Kasumi-1 (cell line): ENCODE measurements around the gene SLCO1B3.

ENCODE experiments used
- DNase-seq, 2 experiments: peaks; one replicate each; lab custom pipeline; 2025; lab: John Stamatoyannopoulos, UW

SLCO1B3 gene

DNA sequence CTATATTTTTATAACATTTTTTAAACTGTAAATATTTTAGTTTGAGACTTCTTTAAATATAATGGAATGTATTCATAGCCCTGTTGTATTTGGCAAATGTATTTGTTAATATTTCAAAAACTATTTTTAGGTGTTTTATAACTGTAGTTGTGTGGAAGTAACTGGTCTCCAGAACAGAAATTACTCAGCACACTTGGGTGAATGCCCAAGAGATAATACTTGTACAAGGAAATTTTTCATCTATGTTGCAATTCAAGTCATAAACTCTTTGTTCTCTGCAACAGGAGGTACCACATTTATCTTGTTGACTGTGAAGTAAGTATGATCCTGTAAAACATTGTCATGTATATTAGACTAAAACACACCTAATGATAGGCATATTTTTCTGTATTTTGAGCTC, 72.8 kb downstream of the SLCO1B3 start:
- DNase-seq: no peak

DNA sequence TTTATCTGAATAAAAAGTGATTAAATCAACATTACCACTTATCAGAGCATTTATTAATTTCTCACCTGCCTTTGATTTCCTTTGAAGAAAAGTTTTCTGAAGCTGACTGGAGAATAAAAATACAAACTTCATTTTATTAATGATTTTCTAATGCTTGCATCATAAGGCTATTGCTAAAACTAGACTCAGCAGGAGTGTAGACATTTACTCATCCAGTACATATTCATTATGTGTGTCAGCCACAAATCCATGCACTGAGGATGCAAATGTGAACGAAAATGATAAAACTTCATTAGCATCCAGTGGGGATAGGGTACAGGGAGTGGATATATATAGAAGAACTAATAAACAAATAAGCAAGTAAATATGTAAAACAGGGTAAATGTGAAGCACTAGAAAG, 74.6 kb downstream of the SLCO1B3 start:
- DNase-seq: no peak

DNA sequence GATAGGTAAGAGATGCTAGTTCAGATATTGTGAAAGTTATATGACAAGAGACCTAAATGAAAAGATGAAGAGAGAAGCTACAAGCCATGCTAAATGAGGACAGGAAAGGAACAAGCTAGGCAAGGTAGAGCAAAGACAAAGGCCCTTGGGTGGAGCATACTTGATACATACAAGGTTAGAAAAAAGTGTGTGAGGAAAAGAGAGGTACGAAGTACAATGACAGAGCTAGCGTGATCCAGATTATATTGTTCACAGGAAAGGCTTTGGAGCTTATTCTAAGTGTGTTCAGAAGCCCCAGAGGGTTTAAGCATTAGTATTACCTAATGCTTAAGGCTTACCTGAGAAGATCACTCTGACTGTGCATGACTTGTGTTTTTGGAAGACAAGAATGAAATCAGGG, 75.0 kb downstream of the SLCO1B3 start:
- no peak for DNase-seq

DNA sequence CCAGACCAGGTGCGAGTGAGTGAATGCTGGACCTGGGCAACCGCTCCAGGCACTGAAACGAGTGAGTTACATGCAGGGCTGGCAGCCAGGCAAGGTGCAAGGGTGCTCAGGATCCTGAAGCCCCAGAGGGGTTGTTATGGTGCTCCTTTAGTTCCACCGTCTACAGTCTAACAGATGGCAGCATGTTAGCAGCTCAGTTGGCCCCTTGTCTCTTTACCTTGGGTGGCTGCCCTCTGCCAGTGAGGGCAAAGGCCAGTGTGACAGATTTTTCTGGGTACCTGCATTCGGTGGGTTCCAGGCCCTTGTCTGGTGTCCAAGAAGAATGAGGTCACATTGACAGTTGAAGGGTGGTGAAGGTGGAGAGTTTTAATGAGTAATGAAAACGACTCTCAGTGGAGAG, 106.8 kb downstream of the SLCO1B3 start:
- DNase-seq: no peak

DNA sequence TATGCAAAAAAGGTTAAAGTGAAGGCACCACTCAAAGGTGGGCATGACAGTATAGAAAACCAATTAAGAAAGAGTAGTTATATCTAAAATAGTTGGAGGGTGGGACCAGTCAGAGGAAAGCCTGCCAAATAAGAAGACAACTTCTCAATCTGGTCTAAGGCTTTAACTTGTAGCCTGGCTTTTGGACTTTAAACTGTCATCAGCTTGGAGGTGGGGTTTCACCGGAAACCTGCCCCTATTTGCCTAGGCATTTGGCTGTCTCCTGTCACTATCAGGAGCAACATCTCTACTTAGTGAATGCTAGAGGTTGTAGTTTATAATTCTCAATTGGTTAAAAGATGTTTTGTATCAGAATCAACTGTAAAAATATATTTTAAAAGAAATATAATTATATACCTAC, 107.3 kb downstream of the SLCO1B3 start:
- no peak for DNase-seq

DNA sequence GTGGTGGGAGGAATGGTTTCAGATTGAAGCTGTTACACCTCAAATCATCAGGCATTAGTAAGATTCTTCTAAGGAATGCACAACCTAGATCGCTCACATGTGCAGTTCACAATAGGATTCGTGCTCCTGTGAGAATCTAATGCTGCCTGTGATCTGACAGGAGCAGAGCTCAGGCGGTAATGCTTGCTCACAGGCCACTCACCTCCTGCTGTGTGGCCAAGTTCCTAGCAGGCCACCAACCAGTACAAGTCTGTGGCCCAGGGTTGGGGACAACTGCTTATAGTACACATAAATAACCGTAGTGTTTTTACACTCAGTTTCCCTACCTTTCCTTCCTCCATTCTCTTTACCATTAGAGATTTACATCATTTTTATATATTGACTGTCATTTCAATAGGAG, 121.4 kb downstream of the SLCO1B3 start:
- DNase-seq: no peak

DNA sequence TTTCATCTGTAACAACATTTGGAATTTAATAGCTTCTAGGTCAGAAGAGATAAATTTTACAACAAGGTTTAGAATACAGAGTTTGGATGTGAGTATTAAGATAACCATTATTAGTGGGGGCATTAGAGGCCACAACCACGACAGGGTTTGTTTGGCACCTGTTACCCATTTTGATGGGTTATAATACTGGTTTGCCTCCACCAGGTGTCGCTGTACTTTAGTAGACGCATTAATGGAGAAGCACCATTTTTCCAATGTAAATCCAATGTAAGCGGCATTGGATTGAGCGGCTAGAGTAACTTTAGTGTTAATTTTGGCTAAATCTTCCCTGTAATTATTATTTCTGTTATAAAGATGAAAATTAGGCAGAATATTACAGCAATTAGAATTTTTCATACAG, 136.2 kb downstream of the SLCO1B3 start:
- DNase-seq: peak; percentile 16 to 24

DNA sequence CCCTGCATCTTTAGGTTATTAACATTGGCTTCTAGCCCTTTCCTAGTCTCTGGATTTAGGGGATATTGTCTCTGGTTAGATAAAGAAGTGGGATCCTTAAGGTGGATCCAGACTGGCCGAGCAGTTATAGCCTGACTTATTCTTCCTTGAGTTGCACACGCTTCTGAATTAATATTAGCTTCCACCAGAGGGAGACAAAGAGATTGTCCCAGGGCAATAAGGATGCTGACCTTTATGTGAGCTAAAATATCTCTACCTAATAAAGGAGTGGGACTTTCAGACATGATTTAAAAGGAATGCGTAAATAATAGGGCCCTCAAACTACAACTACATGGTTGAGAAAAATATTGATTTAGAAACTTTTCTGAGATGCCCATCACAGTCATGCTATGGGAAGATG, 139.7 kb downstream of the SLCO1B3 start:
- DNase-seq: peak; percentile 53 to 72

DNA sequence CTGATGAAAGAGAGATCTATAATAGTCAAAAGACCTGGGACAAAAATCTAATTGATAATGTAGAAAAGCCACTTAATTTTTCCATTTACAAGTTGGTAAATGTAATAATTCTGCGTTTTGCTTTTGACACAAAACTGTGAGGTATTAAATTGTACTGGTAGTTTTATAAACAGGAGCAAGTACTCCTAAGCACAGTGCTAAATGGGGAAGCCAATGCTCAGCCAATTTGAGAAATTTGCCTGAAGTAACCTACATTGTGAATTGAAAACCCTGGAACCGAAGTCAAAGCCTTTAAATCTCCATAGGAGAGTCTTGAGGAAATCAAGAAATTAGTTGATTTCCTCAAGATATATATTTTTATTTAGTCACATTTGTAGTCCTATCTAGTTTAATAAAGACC, 152.8 kb downstream of the SLCO1B3 start:
- DNase-seq: no peak

DNA sequence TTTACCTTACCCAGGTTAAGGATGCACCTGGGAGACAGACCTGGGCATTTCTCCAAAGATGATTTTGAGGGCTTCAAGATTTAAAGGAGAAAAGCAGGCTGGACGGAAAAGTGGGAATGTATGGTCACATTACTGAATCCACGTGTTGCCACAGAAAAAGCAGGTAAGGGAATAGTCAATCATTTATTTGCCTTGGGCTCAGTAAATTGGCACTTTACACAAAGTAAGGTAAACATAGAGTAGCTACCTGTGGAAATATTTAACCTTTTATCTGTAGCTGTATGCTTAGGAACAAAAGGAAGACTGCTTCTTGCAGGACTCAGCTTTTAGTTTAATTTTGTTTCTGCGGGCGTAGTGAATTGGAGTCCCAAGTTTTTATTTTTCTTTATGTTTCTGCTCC, 153.3 kb downstream of the SLCO1B3 start:
- no peak for DNase-seq
